Hematopoietic multipotent progenitor cell treated with erythropoietin and hydrocortisone succinate and interleukin-3 and kit ligand, for 8 days (in vitro differentiated cells): ENCODE measurements around the gene NOL7.

Experiments
- DNase-seq: peaks from one replicate; pipeline ENCODE4 v3.0.0-alpha.2; 2015

The NOL7 gene

DNA sequence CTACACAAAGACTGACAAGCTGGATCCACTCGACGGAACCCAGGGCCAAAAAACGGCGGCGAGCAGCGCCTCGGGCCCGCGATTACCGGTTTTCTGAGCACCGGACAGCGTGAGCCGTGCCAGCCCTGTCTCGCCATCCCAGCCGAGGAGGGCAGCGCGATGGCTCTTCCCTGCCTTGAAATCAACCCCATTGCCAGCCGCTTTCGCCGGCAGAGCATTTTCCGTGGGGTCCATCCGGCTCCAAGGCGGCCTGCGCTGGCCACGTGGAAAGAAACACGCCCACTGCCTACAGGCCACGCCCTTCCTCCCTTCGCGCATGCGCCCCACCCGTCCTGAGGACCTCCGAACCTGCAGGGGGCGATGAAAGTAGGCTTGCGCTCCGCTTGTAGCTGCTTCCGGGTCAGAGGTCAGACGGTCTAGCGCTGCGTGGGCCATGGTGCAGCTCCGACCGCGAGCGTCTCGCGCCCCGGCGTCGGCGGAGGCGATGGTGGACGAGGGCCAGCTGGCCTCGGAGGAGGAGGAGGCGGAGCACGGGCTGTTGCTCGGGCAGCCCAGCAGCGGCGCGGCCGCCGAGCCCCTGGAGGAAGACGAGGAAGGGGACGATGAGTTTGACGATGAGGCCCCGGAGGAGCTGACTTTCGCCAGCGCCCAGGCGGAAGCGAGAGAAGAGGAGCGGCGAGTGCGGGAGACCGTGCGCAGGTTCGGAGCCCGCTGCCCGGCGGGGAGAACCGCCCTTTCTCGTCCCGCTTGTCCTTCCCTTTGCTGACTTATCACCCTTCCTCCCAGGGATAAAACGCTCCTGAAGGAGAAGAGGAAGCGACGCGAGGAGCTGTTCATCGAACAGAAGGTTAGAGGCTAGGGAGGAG is at the start of gene NOL7:
NOL7 (plus strand) TSS at position 410 of the 866 bp plus-strand sequence; CDS start at position 434, 24 bp downstream.
- peak; percentile 97 for DNase-seq

DNA sequence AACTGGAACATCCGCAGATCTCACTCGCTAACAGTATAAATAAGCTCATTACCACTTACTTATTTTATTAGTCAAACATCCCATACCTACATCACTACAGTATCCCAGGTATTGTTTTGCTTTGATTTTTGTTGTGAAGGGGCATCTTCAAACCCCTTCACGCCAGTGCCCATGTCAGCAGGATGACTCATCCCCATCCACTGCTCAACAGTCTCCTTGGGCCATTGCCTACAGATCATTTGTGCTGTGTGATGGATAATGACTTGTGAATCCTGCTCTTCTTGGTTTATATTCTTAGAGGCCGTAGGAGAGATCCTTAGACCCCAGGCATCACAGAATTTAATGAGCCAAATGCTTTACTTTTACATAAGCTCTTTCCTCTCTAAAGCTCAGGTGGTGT is 49.2 kb upstream of the NOL7 start:
- DNase-seq, result no peak

DNA sequence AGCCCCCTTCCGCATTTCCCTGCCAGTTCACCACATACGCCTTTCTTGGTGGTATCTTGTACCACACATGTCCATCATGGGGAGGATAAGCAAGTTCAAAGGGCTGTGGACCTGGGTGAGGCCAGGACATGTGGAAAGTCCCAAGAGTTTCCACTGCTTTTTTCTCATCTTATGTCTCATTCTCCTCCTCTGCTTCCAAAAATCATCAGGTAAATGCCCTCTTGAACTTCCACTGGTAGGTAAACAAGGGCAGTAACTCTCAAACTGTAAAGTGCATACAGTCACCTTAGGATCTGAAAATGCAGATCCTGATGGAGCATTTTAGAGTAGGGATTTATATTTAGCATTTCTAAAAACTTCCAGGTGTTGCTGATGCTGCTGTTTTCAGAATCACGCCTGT is 48.6 kb upstream of the NOL7 start:
- no peak for DNase-seq

DNA sequence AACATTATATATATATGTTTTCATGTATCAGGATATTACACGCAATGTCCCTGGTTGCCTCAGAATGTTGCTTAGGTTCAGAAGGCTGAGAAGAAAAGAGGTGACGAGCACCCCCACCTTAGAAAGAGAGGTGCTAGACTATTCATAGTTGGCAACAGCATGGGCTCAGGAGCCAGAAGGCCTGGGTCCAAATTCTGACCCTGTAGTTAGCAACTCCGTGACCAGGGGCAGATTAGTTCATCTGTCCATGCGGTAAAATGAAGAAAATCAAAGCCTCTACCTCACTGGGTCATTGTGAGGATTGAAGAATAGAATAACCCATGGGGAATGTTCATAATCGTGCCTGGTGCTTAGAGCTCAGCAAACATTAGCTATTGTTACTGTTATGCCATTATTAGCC is 46.2 kb upstream of the NOL7 start:
- DNase-seq, result no peak

DNA sequence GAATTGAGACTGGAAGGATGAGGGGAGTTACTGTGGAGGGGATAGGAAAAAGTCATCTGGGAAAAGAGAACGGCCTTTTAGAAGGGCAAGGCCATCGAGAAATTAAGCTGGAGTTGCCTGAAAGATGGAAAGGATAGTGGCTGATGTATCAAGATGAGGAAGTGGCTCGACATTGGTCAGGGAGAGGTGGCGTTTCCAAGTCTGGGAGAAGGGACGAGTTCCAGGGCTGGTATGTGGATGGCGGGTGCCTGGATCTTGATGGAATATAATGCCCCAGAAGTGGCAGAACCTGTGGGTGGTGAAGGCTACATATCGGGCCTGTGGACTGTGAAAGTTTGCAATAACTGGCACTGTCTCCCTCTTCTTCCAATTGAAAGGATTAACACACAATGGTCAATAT is 42.9 kb upstream of the NOL7 start:
- DNase-seq, result no peak

DNA sequence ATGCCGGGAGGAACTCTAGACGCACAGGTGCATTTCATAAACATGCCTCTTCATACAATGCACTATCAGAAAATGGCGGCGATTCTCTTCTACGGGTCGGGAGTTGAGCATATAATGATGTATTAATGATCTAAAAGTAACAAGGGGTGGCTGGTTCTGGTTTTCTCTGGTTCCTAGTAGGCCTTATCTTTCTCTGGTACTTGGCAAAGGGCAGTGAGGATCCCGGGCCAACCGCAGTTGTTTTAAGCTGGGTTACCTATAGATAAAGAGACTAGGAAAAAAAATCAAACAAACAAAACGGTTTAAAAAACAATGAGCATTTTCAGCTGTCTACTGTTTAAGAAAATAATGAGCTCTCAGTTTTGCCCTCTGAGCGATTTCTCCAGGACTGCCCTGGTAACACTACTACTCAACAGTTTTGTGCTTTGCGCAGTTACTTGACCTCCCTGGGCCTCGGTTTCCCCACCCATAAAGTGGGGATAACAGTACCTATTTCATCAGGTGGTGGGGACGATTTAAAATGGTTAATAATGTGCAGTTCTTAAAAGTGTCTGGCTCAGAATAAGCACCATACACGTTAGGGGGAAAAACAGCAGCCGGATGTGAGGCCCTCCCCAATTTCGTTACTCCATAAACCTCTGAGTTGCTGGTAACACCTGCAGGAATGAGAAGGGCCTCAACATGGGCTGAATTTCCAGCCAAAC is 42.0 kb upstream of the NOL7 start:
- DNase-seq, result peak; percentile 68

DNA sequence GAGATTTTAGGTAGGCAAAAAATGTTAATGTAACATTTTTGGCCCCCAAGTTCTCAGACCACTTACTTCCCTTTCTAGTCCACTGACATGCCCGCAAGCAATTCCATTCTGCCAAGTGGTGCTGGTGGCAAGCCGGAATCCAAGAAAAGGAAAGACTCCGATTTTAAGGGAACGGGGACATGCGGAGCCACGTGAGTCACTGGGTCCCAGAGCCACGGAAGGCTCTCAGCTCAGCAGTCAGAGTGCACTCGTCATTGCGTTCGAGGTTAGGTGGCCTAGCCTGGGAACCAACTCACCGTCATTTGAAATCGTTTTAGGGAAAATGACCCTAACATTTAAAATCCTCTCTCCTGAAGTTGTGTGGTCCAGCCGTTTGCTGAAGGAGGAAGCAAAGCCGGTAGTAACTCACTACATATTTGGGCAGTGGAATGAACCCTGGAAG is 41.4 kb upstream of the NOL7 start:
- DNase-seq, result peak; percentile 50

DNA sequence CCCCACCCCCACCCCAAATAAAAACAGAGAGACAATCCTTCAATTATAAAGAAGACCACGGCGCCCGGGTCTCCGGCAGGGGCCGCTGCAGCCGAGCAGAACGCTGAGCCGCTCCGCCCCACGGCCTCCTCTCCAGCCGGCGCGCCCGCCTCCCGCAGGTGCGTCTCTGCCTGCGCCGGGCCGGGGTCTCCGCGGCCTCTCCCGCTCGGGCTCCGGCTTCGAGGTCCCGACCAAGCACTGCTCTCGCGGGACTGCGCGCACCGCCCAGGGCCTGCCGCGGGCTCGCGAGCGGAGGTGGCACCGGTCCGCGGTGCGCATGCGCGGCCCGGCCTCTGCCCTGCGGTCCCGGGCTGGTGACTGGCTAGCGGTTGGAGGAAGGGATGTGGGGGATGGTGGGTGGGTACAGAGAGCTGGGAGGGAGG is 41.0 kb upstream of the NOL7 start:
- peak; percentile 91 for DNase-seq

DNA sequence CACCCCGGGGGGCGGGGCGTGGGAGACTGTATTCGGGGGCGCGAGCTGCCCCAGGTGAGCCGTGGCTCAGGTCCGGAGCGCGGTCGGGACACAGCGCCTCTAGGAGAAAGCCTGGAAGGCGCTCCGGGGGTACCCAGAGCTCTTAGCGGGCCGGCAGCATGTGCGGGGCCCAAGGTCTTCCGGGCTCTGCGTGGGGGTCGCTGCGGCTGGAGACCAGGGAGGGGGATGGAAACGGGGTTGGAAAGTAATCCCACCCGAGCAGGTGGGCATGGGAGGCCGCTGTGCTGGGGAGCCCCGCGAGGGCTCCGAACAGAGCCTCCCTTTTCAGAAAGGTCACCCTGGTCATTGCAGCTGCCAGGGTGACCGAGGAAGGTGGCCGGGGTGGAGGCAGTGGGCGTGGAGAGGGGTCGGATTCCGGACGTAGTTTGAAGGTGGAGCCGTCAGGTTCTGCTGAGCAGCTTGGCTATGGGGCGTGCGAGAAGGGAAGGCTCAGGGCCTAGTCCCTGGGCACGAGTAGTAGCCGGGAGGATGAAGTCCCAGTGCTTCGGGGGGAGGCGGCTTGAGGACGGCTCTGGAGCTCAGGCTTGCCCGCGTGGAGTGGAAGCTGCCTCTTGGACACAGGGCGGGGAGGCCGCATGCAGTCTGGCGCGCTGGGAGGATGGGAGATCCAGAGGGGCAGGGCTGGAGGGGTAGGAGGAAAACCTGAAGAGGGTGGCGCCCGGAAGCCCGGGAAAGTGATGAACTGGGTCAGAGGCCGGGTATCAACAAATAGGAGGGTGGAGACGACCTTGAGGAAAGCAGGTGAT is 40.4 kb upstream of the NOL7 start, which contains the start of gene SIRT5:
SIRT5 (plus strand) TSS at position 31 of the 806 bp plus-strand sequence. CDS start 9,510 bp downstream, outside the sequence.
- peak; percentile 89 for DNase-seq

DNA sequence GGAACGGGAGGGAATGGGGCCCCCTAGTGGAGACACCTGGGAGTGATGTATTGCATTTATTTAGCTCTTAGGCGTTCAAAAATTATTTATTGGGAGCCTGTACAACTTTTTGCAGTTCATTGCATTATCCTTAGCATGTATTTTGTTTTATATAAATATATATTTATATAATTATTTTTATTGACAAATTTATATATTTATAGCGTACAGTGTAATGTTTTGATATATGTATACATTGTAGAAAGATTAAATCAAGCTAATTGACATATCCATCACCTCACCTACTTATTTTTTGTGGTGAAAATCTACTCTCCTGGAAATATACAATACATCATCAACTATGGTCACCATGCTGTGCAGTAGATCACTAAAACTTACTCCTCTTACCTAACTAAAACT is 39.8 kb upstream of the NOL7 start:
- no peak for DNase-seq

DNA sequence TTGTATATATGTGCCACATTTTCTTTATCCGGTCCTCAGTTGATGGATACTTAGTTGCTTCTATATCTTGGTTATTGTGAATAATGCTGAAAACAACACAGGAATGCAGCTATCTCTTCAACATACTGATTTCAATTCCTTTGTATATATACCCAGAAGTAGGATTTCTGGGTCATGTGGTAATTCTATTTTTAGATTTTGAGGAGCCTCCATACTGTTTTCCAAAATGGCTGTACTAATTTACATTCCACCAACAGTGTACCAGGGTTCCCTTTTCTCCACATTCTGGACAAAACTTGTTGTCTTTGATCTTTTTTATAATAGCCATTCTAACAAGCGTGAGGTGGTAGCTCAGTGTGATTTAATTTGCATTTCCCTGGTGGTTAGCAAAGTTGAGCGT is 39.1 kb upstream of the NOL7 start:
- DNase-seq, result no peak

DNA sequence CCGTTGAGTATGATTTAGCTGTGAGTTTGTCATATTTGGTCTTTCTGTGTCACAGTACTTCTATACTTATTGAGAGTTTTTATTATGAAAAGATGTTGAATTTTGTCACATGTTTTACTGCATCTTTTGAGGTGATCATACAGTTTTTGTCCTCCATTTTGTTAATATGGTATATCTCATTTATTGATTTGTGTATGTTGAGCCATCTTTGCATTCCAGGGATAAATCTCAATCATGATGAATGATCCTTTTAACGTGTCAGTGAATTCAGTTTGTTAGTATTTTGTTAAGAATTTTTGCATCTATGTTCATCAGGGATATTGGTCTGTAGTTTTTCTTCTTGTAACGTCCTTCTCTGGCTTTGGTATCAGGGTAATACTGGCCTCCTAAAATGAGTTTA is 37.2 kb upstream of the NOL7 start:
- DNase-seq, result no peak

DNA sequence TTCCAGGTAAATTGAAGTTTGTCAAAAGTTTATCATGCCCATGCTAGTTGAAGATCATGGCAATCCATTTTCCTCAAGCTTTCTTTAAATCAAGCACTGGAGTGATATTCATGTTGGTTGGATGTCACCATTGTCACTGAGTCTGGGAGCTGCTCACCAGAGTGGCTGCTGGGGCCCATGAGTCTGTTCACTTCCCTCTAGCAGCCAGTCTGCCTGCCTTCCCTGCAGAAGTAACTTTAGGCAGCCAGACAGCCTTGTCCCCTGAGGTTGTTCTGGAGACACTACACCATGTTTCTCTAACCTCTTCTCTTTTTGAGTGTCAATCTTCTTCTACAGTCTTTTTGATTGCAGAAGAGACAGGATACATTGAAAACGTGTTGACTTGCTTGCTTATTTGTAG is 35.2 kb upstream of the NOL7 start:
- no peak for DNase-seq

DNA sequence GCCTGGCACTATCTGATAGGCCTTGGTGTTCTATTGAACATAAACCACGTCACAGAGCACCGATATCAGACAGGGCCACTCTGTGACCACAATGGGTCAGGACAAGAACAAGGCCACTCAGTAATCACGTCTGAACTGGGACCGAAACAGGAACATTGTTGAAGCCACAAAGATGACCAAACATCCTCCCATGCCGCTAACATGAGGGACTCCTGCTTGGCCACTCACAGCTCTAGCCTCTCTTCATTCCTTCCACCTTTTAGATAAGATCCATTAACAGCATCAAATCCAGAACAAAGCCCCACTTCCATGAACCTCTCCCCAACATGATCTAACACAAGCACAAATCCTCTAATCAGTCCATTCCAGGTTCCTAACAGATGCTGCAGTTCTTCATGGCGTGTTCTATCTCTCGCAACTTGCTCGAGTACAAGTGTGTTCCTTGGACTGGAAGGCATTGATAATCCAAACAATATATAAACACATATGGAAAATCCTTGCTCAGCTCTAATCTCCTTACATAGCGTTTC is 33.4 kb upstream of the NOL7 start:
- DNase-seq, result peak; percentile 48

DNA sequence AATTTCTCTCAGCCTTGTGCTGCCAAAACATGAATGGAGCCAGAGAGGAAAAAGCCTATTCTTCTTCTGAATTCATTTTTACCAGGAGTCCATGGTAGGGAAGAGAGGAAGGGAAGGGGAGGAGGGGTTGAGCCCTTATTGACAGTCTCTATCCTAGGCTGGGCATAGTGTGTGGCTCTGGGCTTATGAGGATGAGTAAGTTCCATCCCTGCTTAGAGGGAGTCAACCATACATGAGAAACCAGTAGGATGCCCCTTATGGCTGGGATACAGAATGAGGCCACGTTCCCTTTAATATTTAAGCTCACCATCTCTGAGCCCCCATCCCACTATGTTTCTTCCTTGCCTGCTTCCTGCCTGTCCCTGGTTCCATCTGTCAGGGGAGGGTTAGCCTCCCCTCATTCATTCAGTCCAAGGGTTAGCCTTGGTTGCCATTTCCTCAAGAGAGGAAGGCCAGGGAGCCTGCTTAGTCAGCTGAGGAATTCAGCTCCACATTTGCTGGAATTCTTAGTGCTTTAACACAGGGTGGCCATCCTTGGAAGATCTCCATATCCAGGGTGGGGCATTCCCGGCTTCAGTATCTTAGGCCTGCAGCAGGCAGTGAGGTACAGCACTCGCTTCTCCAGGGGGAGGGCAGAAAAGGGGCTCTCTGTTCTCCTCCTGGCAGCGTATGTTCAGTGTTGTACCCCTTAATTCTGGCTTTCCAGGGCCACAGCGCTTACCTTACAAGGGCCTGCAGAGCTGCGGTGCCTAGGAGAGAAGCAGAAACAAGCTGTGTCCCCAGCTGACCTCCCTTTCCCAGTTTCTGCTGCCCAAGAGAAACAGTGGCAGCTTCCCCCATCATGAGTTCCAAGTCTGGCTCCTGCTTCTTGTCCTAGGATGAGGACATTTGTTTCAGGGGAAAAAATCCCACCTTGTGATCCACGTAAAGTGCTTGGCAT is 28.3 kb upstream of the NOL7 start:
- no peak for DNase-seq

DNA sequence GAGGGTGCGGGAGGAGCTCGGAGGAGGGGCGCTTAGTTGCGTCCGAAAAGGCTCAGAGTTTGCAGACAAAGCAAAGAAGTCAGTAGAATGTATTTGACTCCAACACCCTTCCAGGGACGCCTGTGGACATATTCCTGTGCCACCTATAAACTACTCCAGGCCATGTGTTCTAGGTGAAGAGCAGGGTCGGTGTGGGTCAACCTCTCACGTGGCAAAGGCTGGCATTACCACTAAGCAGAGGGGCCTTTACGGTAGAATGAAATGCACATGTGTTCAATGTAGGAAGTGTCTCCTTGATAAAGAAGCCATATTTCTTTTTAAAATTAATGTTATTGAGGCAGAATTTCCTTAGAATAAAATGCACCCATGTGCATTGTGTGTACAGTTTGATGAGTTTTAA is 25.3 kb upstream of the NOL7 start:
- no peak for DNase-seq

DNA sequence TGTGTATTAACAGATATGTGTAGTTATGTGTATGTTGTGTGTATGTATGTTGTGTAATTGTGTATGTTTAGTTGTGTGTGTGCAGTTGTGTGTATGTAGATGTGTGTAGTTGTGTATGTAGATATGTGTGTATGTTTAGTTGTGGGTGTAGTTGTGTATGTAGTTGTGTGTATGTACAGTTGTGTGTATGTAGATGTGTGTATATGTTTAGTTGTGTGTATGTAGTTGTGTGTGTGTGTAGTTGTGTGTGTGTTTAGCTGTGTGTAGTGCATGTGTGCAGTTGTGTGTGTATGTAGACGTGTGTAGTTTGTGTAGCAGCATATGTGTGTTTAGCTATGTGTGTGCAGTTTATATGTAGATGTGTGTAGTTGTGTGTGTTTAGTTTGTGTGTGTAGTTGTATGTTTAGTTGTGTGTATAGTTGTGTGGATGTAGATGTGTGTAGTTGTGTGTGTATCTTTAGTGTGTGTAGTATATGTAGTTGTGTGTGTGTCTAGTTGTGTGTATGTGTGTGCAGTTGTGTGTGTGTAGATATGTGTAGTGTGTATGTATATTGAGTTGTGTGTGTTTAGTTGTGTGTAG is 24.5 kb upstream of the NOL7 start:
- no peak for DNase-seq

DNA sequence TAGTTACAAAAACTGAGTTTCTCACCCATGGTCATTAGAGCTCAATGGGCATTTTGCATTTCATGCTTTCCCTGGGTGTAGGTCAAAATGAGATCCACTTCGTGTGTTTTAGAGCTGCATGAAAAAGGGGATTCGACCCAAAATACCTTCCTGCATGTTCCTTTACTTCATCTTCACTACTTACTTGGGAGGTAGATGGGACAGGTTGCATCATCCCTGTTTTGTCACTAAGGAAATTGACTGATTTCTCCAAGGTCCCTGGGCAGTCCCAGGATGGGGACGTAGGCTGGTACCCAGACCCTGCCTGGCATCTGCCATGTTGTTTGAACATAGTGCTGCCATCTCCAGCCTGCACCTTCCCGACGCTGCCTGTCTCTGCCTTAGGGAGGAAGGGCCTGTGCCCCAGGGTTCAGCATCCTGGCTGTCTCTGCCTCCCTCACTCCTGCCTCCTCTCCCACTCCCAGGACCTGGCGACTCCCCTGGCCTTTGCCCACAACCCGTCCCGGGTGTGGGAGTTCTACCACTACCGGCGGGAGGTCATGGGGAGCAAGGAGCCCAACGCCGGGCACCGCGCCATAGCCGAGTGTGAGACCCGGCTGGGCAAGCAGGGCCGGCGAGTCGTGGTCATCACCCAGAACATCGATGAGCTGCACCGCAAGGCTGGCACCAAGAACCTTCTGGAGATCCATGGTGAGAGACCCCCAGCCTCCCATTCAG is 23.8 kb upstream of the NOL7 start:
- no peak for DNase-seq

DNA sequence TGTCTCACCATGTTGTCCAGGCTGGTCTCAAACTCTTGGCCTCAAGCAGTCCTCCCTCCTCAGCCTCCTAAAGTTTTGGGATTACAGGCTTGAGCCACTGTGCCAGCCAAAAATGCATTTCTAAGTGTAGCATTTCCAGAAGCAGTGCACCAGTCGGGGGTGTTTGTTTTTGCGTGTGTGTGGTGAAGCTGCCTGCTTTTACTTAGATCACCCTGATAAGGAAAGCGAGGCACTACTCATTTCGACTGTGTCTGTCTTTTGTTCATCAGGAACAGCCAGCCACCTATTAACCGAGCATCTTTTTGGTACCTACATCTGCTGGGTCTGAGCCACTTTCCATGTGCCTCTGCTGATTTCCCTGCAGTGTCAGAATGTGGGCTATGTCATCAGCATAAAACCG is 22.0 kb upstream of the NOL7 start:
- no peak for DNase-seq

DNA sequence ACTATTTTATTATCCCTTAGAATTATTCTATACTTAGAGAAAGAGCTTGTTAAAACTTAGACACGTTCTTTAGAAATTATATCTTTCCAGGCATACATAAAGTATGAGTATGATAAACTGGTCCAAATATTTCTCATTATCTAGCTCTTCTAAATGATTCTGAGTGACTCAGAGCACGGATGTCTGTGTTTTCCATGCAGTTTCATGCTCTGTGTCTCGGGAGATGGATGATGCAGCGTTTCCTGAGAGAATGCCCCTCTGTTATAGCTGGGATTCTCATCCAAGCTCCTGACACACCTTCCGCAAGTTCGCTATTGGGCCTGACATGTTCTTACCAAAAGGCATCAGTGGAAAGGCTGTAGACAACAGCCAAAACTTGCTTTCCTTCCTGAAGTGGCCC is 21.4 kb upstream of the NOL7 start:
- no peak for DNase-seq

DNA sequence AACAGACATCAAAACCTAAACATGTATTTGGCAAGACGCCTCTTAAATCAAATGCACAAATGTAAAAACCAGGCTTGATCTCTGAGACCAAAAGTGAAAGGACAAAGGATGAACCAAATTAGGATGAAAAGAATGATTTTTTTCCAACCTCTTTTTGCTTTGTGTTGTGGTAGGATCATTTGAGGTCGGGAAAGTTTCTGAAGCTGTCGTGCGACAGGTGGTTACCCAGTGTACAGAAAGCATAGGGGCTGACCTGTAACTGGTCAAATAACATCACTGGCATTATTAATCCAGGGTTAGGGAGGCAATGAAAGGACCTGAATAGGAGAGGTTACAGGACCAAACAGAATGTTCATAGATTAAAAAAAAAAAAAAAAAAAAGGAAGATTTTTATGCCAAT is 18.1 kb upstream of the NOL7 start:
- DNase-seq, result no peak
